Endodermal cell (in vitro differentiated cells): ENCODE results near the gene PPIA. TPM values are rescaled to one million over a fixed set of nuclear protein-coding genes. Genes with fewer than 3 reads are reported as not detected.
"Not testable (repeated sequence)": the region's sequence is repeated elsewhere in the genome, so short reads cannot be mapped to it uniquely, and the experiment has no call there.

Experiments used
- DNase-seq: peaks from one replicate; pipeline ENCODE4 v3.0.0-alpha.2; 2017
- H3K27ac ChIP-seq: 2 replicates; pipeline ENCODE4 v1.5.1; 2013; ENCODE audit warnings: mild to moderate bottlenecking, low read depth, low read length, moderate library complexity
- H3K27me3 ChIP-seq: 2 replicates; pipeline ENCODE4 v1.6.1; 2013; ENCODE audit warnings: mild to moderate bottlenecking, low read length, moderate library complexity; ENCODE audit not compliant: insufficient read depth, control insufficient read depth, poor library complexity, severe bottlenecking
- H3K36me3 ChIP-seq: 2 replicates; pipeline ENCODE4 v1.7.0; 2013; ENCODE audit warnings: mild to moderate bottlenecking, low read length, moderate library complexity; ENCODE audit not compliant: control insufficient read depth, insufficient read depth
- H3K4me1 ChIP-seq: one replicate; pipeline ENCODE4 v1.7.0; 2013; ENCODE audit warnings: low read length; ENCODE audit not compliant: control insufficient read depth, insufficient read depth
- H3K4me3 ChIP-seq: 2 replicates; pipeline ENCODE4 v1.5.1; 2013; ENCODE audit warnings: mild to moderate bottlenecking, low read length, moderate library complexity
- H3K9ac ChIP-seq: 2 replicates; pipeline ENCODE4 v1.6.1; 2013; ENCODE audit warnings: mild to moderate bottlenecking, low read length, moderate library complexity; ENCODE audit not compliant: poor library complexity, severe bottlenecking; ENCODE audit errors: extremely low read depth
- H3K9me3 ChIP-seq: 2 replicates; pipeline ENCODE4 v1.6.1; 2013; ENCODE audit warnings: mild to moderate bottlenecking, low read length, moderate library complexity; ENCODE audit not compliant: control insufficient read depth
- H3K27ac Mint-ChIP-seq: 2 replicates; pipeline ENCODE4 v1.8.0; 2020; ENCODE audit warnings: mixed read lengths
- H3K27me3 Mint-ChIP-seq: 2 replicates; pipeline ENCODE4 v1.8.0; 2021; ENCODE audit warnings: mild to moderate bottlenecking, mixed read lengths; ENCODE audit not compliant: insufficient read depth
- H3K36me3 Mint-ChIP-seq: 2 replicates; pipeline ENCODE4 v1.8.0; 2020; ENCODE audit warnings: low read depth, mixed read lengths
- H3K4me1 Mint-ChIP-seq: 2 replicates; pipeline ENCODE4 v1.8.0; 2020; ENCODE audit warnings: mixed read lengths
- H3K4me3 Mint-ChIP-seq: 2 replicates; pipeline ENCODE4 v1.8.0; 2020; ENCODE audit warnings: mild to moderate bottlenecking, moderate library complexity, mixed read lengths
- H3K9me3 Mint-ChIP-seq: 2 replicates; pipeline ENCODE4 v1.8.0; 2020; ENCODE audit warnings: mild to moderate bottlenecking, mixed read lengths
- CTCF ChIP-seq: fragments of 200-600 bp; sonication (generic); conservative IDR thresholded peaks from 2 replicates; pipeline ENCODE4 v1.5.0; 2021; ENCODE audit warnings: antibody characterized with exemption, mild to moderate bottlenecking
- WGBS, 2 experiments: methylation state at CpG; one replicate each; pipeline versions ENCODE4 v1.1.5 to v1.1.7; 2013; ENCODE audit warnings: missing lambda C conversion rate in 2 of 2, mixed read lengths in 1 of 2; ENCODE audit not compliant: insufficient coverage in 1 of 2, insufficient read length in 1 of 2; 5-methylcytosine and 5-hydroxymethylcytosine counted together
- total RNA-seq, 2 donors: library from RNA; stranded (reverse); fragmentation: NEBNext Ultra II Directional in 1 of 2; extraction: Animal tissue kit (Norgen Biotek cat#: 25700) in 1 of 2; gene quantifications; 2 replicates in 1 of 2; 3 replicates in 1 of 2; pipeline ENCODE4 v1.2.1, GENCODE V29; 2021

Gene PPIA
- total RNA-seq, 2 donors from 2014 or later: 1,857 to 1,899 TPM

DNA sequence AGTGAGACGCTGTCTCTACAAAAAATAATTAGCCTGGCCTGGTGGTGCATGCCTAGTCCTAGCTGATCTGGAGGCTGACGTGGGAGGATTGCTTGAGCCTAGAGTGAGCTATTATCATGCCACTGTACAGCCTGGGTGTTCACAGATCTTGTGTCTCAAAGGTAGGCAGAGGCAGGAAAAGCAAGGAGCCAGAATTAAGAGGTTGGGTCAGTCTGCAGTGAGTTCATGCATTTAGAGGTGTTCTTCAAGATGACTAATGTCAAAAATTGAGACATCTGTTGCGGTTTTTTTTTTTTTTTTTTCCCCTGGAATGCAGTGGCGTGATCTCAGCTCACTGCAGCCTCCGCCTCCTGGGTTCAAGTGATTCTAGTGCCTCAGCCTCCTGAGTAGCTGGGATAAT lies 5.4 kb downstream of the PPIA start:
- peak overlapping the region; percentile 13 for H3K27ac Mint-ChIP-seq
- peaks cover 59% of the 10 kb centered on the region for H3K36me3 Mint-ChIP-seq
- no peak for TF ChIP-seq CTCF
- H3K36me3 ChIP-seq: peaks cover 62% of the 10 kb centered on the region
- H3K9me3 ChIP-seq: no peaks in the 10 kb centered on the region
- no peak overlapping the region for H3K9ac ChIP-seq
- H3K9me3 Mint-ChIP-seq: no peaks in the 10 kb centered on the region
- H3K4me1 ChIP-seq: peaks cover 3% of the 10 kb centered on the region
- 94 to 100% methylated on average over 2 to 5 of the region's 5 CpGs for WGBS, 2 experiments
- no peaks in the 10 kb centered on the region for H3K27me3 Mint-ChIP-seq
- no peak for DNase-seq
- H3K4me3 Mint-ChIP-seq: no peak overlapping the region
- no peaks in the 10 kb centered on the region for H3K27me3 ChIP-seq
- H3K4me1 Mint-ChIP-seq: peaks cover 11% of the 10 kb centered on the region
- no peak overlapping the region for H3K27ac ChIP-seq
- H3K4me3 ChIP-seq: no peak overlapping the region

DNA sequence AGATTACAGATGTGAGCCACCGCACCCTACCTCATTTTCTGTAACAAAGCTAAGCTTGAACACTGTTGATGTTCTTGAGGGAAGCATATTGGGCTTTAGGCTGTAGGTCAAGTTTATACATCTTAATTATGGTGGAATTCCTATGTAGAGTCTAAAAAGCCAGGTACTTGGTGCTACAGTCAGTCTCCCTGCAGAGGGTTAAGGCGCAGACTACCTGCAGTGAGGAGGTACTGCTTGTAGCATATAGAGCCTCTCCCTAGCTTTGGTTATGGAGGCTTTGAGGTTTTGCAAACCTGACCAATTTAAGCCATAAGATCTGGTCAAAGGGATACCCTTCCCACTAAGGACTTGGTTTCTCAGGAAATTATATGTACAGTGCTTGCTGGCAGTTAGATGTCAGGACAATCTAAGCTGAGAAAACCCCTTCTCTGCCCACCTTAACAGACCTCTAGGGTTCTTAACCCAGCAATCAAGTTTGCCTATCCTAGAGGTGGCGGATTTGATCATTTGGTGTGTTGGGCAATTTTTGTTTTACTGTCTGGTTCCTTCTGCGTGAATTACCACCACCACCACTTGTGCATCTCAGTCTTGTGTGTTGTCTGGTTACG lies 6.0 kb downstream of the PPIA start:
- Mint-ChIP-seq H3K9me3 (no peaks in the 10 kb centered on the region), H3K27me3 (no peaks in the 10 kb centered on the region), H3K27ac (peak overlapping the region; percentile 39), H3K4me3 (no peak overlapping the region), H3K36me3 (peaks cover 54% of the 10 kb centered on the region), H3K4me1 (peaks cover 11% of the 10 kb centered on the region)
- DNase-seq: no peak
- H3K27ac ChIP-seq: no peak overlapping the region
- WGBS, 2 experiments: 96 to 100% methylated on average over 2 to 5 of the region's 5 CpGs
- no peak overlapping the region for H3K9ac ChIP-seq
- no peak overlapping the region for H3K4me3 ChIP-seq
- no peak for TF ChIP-seq CTCF
- H3K9me3 ChIP-seq: no peaks in the 10 kb centered on the region
- H3K27me3 ChIP-seq: no peaks in the 10 kb centered on the region
- H3K36me3 ChIP-seq: peaks cover 60% of the 10 kb centered on the region
- peaks cover 3% of the 10 kb centered on the region for H3K4me1 ChIP-seq

DNA sequence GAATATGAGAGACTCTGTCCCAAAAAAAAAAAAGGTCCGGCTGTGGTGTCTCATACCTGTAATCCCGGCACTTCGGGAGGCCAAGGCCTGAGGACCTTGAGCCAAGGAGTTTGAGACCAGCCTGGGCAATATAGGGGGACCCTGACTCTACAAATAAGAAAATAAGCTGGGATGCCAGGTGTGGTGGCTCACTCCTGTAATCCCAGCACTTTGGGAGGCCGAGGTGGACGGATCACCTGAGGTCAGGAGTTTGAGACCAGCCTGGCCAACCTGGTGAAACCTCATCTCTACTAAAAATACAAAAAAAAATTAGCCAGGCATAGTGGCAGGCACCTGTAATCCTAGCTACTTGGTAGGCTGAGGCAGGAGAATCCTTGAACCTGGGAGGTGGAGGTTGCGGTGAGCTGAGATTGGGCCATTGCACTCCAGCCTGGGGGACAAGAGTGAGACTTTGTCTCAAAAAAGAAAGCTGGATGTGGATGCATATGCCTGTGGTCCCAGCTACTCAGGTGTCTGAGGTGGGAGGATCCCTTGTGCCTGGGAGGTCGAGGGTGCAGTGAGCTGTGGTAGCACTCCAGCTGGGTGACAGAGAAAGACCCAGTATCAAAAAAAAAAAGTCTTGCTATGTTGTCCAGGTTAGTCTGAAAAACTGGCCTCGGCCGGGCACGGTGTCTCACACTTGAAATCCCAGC lies 7.5 kb downstream of the PPIA start:
- WGBS, 2 experiments: 95 to 98% methylated on average over 8 to 10 of the region's 10 CpGs

More for the DNA sequence above, 7.5 kb downstream of the PPIA start:
- DNase-seq, H3K9me3 ChIP-seq, H3K27ac Mint-ChIP-seq, H3K27me3 ChIP-seq, H3K27ac ChIP-seq, H3K4me1 ChIP-seq, H3K27me3 Mint-ChIP-seq, H3K4me3 ChIP-seq, H3K4me3 Mint-ChIP-seq, H3K9me3 Mint-ChIP-seq, H3K4me1 Mint-ChIP-seq, H3K9ac ChIP-seq: not testable (repeated sequence)
- H3K36me3 Mint-ChIP-seq: peaks cover 43% of the 10 kb centered on the region
- H3K36me3 ChIP-seq: peaks cover 46% of the 10 kb centered on the region
